KMS-11 (cell line): ENCODE measurements around the gene DNMT1.
"Not testable (repeated sequence)": the region's sequence is repeated elsewhere in the genome, so short reads cannot be mapped to it uniquely, and the experiment has no call there.

Source experiments
- H2AFZ ChIP-seq: fragments of 200-600 bp; sonication (generic); 2 replicates; pipeline ENCODE4 v1.6.1; 2016; ENCODE audit warnings: antibody characterized with exemption, mixed run types, low read depth
- H3K27ac ChIP-seq: fragments of 200-600 bp; sonication (generic); 2 replicates; pipeline ENCODE4 v1.6.1; 2016; ENCODE audit warnings: mild to moderate bottlenecking, mixed run types
- H3K27me3 ChIP-seq: fragments of 200-600 bp; sonication (generic); 2 replicates; pipeline ENCODE4 v1.6.1; 2017; ENCODE audit warnings: mild to moderate bottlenecking, low read depth, mixed run types, moderate library complexity; ENCODE audit not compliant: insufficient read depth
- H3K36me3 ChIP-seq: fragments of 200-600 bp; sonication (generic); 2 replicates; pipeline ENCODE4 v1.6.1; 2017; ENCODE audit warnings: mild to moderate bottlenecking, mixed run types; ENCODE audit not compliant: insufficient read depth
- H3K4me1 ChIP-seq: fragments of 200-600 bp; sonication (generic); 2 replicates; pipeline ENCODE4 v1.6.1; 2016; ENCODE audit warnings: mild to moderate bottlenecking, low read depth, mixed run types; ENCODE audit not compliant: poor library complexity, severe bottlenecking
- H3K4me2 ChIP-seq: fragments of 200-600 bp; sonication (generic); 2 replicates; pipeline ENCODE4 v1.7.0; 2016; ENCODE audit warnings: mild to moderate bottlenecking, mixed run types
- H3K4me3 ChIP-seq: fragments of 200-600 bp; sonication (generic); IDR thresholded peaks from 2 replicates; pipeline ENCODE4 v1.6.1; 2017; ENCODE audit warnings: low read depth, low read length, mixed read lengths; ENCODE audit not compliant: insufficient read depth
- H3K79me2 ChIP-seq: fragments of 200-600 bp; sonication (generic); 2 replicates; pipeline ENCODE4 v1.6.1; 2016; ENCODE audit warnings: low read depth, mixed run types; ENCODE audit not compliant: insufficient read depth
- H3K9ac ChIP-seq: fragments of 200-600 bp; sonication (generic); 2 replicates; pipeline ENCODE4 v1.6.1; 2016; ENCODE audit warnings: mild to moderate bottlenecking, mixed run types
- H4K20me1 ChIP-seq: fragments of 200-600 bp; sonication (generic); 2 replicates; pipeline ENCODE4 v1.6.1; 2016; ENCODE audit warnings: mild to moderate bottlenecking, mixed run types; ENCODE audit not compliant: insufficient read depth
- TF ChIP-seq, protein P1 (sequence below): fragments of 200-600 bp; sonication (generic); conservative IDR thresholded peaks from 2 replicates; pipeline ENCODE4 v1.6.1; 2017; ENCODE audit warnings: low read depth, mild to moderate bottlenecking, antibody characterized with exemption, low read length, moderate library complexity, mixed read lengths

DNMT1 gene

DNA sequence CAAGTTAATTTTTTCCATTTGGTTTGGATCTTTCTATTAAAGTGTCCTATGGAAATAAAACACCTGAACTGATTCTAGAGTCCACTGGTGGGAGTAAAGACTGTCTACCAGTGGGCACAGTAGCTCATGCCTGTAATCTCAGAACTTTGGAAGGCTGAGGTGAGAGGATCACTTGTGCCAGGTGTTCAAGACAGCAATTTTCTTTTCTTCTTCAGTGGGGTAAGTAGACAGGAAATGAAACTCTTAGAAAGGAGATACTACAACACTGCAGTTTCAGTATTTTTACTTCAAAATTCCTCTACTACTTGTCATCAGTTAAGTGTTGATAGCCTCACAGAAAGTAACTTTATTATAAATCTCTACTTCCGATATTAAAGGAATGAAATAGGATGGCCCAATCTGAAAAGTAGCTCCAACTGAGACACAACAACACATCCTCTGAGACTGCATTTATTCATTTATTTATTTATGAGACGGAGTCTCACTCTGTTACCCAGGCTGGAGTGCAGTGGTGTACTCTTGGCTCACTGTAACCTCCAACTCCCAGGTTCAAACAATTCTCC is 26.3 kb downstream of the DNMT1 start:
- Histone ChIP-seq H3K36me3 (peaks cover 8% of the 10 kb centered on the region; the same call in 1 of the 2 replicates), H3K79me2 (peaks cover 6% of the 10 kb centered on the region), H3K27ac (peak overlapping the region; percentile 46; the same call in 1 of the 2 replicates), H3K4me2 (peak overlapping the region; percentile 40), H3K4me1 (peaks cover 61% of the 10 kb centered on the region), H3K4me3 (no peak overlapping the region), H2AFZ (no peak overlapping the region), H3K9ac (no peak overlapping the region), H3K27me3 (no peaks in the 10 kb centered on the region), H4K20me1 (peaks cover 22% of the 10 kb centered on the region)
- TF ChIP-seq, protein P1, sequence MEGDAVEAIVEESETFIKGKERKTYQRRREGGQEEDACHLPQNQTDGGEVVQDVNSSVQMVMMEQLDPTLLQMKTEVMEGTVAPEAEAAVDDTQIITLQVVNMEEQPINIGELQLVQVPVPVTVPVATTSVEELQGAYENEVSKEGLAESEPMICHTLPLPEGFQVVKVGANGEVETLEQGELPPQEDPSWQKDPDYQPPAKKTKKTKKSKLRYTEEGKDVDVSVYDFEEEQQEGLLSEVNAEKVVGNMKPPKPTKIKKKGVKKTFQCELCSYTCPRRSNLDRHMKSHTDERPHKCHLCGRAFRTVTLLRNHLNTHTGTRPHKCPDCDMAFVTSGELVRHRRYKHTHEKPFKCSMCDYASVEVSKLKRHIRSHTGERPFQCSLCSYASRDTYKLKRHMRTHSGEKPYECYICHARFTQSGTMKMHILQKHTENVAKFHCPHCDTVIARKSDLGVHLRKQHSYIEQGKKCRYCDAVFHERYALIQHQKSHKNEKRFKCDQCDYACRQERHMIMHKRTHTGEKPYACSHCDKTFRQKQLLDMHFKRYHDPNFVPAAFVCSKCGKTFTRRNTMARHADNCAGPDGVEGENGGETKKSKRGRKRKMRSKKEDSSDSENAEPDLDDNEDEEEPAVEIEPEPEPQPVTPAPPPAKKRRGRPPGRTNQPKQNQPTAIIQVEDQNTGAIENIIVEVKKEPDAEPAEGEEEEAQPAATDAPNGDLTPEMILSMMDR, result no peak

GRCh38 chr19:10167459-10167858 is 27.3 kb downstream of the DNMT1 start:
- H3K79me2 ChIP-seq, result peaks cover 6% of the 10 kb centered on the region
- H3K27me3 ChIP-seq, result no peaks in the 10 kb centered on the region
- peak overlapping the region; percentile 40; the same call in 1 of the 2 replicates for H3K4me2 ChIP-seq
- H3K27ac ChIP-seq, result peak overlapping the region; percentile 46; the same call in 1 of the 2 replicates
- peaks cover 22% of the 10 kb centered on the region for H4K20me1 ChIP-seq
- no peak overlapping the region for H3K9ac ChIP-seq
- TF ChIP-seq, protein P1, result no peak
- no peak overlapping the region for H2AFZ ChIP-seq
- H3K36me3 ChIP-seq, result peaks cover 3% of the 10 kb centered on the region; the same call in 1 of the 2 replicates
- H3K4me1 ChIP-seq, result peaks cover 61% of the 10 kb centered on the region
- no peak overlapping the region for H3K4me3 ChIP-seq

- Histone ChIP-seq H3K4me1 (peaks cover 61% of the 10 kb centered on the region), H4K20me1 (peaks cover 22% of the 10 kb centered on the region)
- H3K27me3 ChIP-seq, H3K9ac ChIP-seq, H3K4me2 ChIP-seq, H3K27ac ChIP-seq, H3K36me3 ChIP-seq, H3K4me3 ChIP-seq, H2AFZ ChIP-seq, H3K79me2 ChIP-seq: not testable (repeated sequence)
These were observed 28.3 kb downstream of the DNMT1 start for GRCh38 chr19:10166501-10166900.

DNA sequence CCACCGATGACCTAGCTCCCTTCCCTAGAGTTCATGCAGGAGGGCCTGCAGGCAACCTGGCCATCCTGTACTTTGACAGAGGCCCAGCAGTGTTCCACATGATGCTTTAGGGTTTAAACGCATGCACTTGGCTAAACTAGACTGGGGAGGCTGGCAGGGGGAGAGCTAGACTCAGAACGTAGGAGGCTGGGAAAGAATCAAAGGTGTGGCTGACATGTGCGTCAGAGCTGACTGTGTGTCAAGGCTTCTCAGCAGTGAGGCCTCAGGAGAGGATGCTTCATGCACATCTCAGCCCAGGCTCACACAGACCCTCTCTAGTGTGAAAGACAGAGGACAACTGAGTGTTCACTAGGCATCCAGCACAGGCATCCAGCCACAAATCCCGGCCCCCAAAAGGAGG is 28.7 kb downstream of the DNMT1 start:
- Histone ChIP-seq H4K20me1 (peaks cover 22% of the 10 kb centered on the region), H3K79me2 (peaks cover 5% of the 10 kb centered on the region), H2AFZ (no peak overlapping the region), H3K4me3 (no peak overlapping the region), H3K27me3 (no peaks in the 10 kb centered on the region), H3K4me1 (peaks cover 57% of the 10 kb centered on the region), H3K27ac (no peak overlapping the region), H3K9ac (no peak overlapping the region), H3K4me2 (no peak overlapping the region), H3K36me3 (peaks cover 4% of the 10 kb centered on the region; the same call in 1 of the 2 replicates)
- TF ChIP-seq, protein P1, result no peak

GRCh38 chr19:10163536-10163935 is 31.2 kb downstream of the DNMT1 start:
- Histone ChIP-seq H3K9ac (no peak overlapping the region), H2AFZ (no peak overlapping the region), H3K4me3 (no peak overlapping the region)

More at GRCh38 chr19:10163536-10163935, 31.2 kb downstream of the DNMT1 start:
- Histone ChIP-seq H3K36me3 (peaks cover 17% of the 10 kb centered on the region; the same call in 1 of the 2 replicates), H3K4me1 (peaks cover 32% of the 10 kb centered on the region), H4K20me1 (peaks cover 16% of the 10 kb centered on the region), H3K27ac (no peak overlapping the region), H3K27me3 (no peaks in the 10 kb centered on the region), H3K79me2 (no peaks in the 10 kb centered on the region; the same call in 1 of the 2 replicates), H3K4me2 (no peak overlapping the region)
- TF ChIP-seq, protein P1, result no peak
